ENCODE results near the gene GTF2IRD1. TPM values are rescaled to one million over a fixed set of nuclear protein-coding genes. Genes with fewer than 3 reads are reported as not detected.

Gene GTF2IRD1
- total and polyA plus RNA-seq, 3 donors from 2014 or later = 15.1 to 24.7 (median 22.4) TPM

DNA sequence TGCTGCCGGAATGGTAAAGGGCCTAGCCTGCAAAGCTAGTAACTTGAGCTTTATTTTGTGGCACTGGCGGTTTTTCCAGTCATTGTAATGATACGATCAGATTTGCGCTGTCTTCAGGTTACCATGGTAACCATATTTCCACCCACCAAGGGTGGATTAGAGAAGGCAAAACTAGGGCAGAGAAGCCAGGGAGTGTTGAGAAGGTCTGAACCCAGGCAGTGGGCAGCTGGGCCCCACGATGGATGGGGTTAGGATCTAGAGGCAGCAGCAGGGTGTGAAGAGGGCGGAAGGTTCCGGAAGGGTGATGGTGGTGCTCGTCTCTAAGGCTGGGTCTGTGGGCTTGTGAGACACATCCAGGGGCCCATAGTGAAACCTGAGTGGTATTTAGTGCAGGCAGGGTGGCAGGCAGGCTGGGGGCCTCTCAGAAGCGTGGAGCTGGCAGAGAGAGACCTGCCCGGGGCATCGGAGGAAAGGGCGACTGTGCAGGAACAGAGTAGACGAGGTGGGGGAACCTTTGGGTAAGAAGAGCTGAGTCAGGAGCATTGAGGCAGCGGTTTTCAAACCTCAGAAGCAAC, 115.9 kb downstream of the GTF2IRD1 start:
- Histone ChIP-seq H3K4me3 (no peak overlapping the region), H3K27me3 (no peaks in the 10 kb centered on the region), H3K36me3 (ENCODE audit: low read depth, missing control alignments) (no peaks in the 10 kb centered on the region), H3K9me3 (no peaks in the 10 kb centered on the region), H3K4me1 (no peaks in the 10 kb centered on the region), H3K27ac (no peak overlapping the region)
- intact Hi-C loops (cut with DNase I; ENCODE audit: low total_unique reads) = loop anchor here (10.0 kb wide), 1 partner anchor 155 kb away; no protein-coding TSS in a partner anchor
- no peak for TF ChIP-seq POLR2A (IDR thresholded peaks at IDR 0.05)
- TF ChIP-seq, protein P1, sequence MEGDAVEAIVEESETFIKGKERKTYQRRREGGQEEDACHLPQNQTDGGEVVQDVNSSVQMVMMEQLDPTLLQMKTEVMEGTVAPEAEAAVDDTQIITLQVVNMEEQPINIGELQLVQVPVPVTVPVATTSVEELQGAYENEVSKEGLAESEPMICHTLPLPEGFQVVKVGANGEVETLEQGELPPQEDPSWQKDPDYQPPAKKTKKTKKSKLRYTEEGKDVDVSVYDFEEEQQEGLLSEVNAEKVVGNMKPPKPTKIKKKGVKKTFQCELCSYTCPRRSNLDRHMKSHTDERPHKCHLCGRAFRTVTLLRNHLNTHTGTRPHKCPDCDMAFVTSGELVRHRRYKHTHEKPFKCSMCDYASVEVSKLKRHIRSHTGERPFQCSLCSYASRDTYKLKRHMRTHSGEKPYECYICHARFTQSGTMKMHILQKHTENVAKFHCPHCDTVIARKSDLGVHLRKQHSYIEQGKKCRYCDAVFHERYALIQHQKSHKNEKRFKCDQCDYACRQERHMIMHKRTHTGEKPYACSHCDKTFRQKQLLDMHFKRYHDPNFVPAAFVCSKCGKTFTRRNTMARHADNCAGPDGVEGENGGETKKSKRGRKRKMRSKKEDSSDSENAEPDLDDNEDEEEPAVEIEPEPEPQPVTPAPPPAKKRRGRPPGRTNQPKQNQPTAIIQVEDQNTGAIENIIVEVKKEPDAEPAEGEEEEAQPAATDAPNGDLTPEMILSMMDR (IDR thresholded peaks at IDR 0.05) = no peak
- DNase-seq = no peak
- WGBS, 2 donors = 88 to 94% methylated on average over 14 of the region's 14 CpGs

DNA sequence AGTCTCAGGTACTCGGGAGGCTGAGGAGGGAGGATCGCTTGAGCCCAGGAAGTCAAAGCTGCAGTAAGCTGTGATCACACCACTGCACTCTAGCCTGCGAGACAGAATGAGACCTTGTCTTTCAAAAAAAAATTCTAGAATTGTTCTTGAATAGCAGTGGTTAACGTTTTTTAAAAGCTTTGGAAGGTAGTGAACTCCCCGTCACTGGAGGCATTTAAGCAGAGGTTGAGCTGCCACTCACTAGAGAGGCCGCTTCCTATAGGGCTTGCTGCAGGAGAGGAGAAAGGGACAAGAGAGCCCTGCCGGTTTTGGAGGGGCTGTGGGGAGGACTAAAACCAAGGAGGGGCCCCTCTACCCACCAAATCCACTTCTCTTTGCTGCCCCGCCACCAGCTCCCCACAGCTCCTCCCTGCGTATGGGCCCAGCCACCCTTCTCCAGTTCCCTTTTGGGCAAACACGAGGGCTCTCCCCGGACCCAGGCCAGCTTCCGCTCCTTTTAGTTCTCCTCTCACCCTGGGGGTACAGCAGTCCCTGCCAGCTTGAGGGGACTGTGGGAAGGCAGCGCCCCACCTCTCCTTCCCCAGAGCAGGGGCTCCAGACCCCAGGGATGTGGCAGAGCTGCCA, 116.9 kb downstream of the GTF2IRD1 start:
- WGBS, 2 donors = 96 to 97% methylated on average over 12 to 13 of the region's 13 CpGs

DNA sequence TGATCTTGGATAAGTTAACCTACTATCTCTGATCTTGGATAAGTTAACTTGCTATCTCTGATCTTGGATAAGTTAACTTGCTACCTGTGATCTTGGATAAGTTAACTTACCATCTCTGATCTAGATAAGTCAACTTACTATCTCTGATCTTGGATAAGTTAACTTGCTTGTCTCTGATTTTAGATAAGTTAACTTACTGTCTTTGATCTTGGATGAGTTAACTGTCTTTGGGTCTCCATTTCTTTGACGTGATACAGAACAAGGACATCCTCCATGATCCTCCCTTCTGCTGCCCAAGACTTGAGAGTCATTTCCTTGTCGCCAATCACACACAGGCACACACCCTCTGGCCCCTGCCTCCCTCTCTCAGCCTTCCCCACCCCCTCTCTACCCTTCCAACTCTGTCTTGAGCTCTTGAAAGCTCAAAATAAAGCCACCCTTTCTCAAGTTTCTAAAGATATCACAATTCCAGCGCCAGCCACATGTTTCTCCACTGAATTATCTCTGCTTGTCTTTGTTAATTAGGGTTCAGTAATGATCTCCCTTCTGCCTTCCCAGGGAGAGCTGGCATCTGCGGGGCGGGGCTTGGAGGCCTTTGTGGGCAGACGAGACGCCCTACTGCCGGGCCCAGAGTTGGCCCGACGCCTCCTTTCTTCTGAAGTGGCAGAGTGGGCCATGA, 118.7 kb downstream of the GTF2IRD1 start:
- Histone ChIP-seq H3K27ac (no peak overlapping the region), H3K9me3 (no peaks in the 10 kb centered on the region), H3K27me3 (no peaks in the 10 kb centered on the region), H3K4me1 (no peaks in the 10 kb centered on the region), H3K4me3 (no peak overlapping the region), H3K36me3 (ENCODE audit: low read depth, missing control alignments) (no peaks in the 10 kb centered on the region)
- intact Hi-C loops (cut with DNase I; ENCODE audit: low total_unique reads) = no loop called here
- TF ChIP-seq POLR2A (IDR thresholded peaks at IDR 0.05) = no peak
- 77 to 79% methylated on average over 10 of the region's 10 CpGs for WGBS, 2 donors
- no peak for DNase-seq

More for the DNA sequence above, 116.9 kb downstream of the GTF2IRD1 start:
- no peak for DNase-seq
- Histone ChIP-seq H3K4me3 (no peak overlapping the region), H3K9me3 (no peaks in the 10 kb centered on the region), H3K27ac (no peak overlapping the region), H3K4me1 (no peaks in the 10 kb centered on the region), H3K27me3 (no peaks in the 10 kb centered on the region), H3K36me3 (ENCODE audit: low read depth, missing control alignments) (no peaks in the 10 kb centered on the region)
- intact Hi-C loops (cut with DNase I; ENCODE audit: low total_unique reads) = no loop called here
- TF ChIP-seq POLR2A (IDR thresholded peaks at IDR 0.05) = no peak
- TF ChIP-seq, protein P1 (IDR thresholded peaks at IDR 0.05) = no peak

DNA sequence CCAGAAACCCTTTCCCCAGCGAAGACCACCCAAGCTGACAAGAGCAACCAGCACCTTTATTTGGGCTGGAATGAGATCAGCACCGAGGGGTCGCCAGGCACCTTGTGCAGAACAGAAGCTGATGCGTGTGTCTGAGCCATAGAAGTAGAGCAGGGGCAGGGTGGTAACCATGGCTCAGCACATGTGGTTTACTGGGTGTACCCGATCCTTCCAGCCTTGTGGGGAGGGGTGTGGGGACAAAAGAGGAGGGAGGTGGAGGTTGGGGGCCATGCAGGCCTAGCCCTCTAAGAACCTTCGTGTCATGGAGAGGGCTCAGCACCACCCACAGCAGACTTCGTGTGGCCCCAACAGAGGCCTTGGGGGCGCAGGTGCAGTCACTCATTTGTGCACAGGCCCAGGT, 119.8 kb downstream of the GTF2IRD1 start:
- intact Hi-C loops (cut with DNase I; ENCODE audit: low total_unique reads) = no loop called here
- no peak overlapping the region for H3K27ac ChIP-seq

More for the DNA sequence above, 119.8 kb downstream of the GTF2IRD1 start:
- Histone ChIP-seq H3K27me3 (no peaks in the 10 kb centered on the region), H3K4me1 (no peaks in the 10 kb centered on the region), H3K4me3 (no peak overlapping the region), H3K9me3 (no peaks in the 10 kb centered on the region), H3K36me3 (ENCODE audit: low read depth, missing control alignments) (no peaks in the 10 kb centered on the region)
- TF ChIP-seq, protein P1 (IDR thresholded peaks at IDR 0.05) = no peak
- TF ChIP-seq POLR2A (IDR thresholded peaks at IDR 0.05) = no peak
- 87 to 92% methylated on average over 7 to 8 of the region's 8 CpGs for WGBS, 2 donors
- DNase-seq = no peak

All from testis (tissue), 3 donors.